ENCODE measurements around the gene BCL11A.

BCL11A gene

GRCh38 chr2:60527762-60528161 lies 25.7 kb downstream of the BCL11A start:
- no peak for DNase-seq (ENCODE audit: low read depth)

DNA sequence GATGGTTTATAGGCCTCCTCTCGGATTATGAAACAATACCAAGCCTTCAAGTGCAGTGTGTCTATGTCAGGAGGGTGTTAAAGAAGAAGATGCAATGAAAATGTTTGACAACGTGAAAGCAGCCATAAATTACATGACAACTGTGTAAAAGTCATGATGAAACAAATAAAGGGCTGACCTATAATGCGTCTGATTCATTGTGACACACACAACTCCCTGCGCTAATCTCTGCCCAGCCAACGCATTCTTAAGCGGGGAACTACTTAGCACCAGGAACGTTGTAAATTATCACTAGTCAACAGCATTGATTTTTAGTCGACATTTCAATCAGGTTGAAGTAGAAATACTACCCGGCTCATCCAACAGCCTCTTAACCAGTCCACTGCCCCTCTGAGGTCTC lies 26.8 kb downstream of the BCL11A start:
- no peak for DNase-seq (ENCODE audit: low read depth)

GRCh38 chr2:60525899-60526298 lies 27.6 kb downstream of the BCL11A start:
- no peak for DNase-seq (ENCODE audit: low read depth)

- no peak for DNase-seq (ENCODE audit: low read depth)
These were observed 28.6 kb downstream of the BCL11A start for GRCh38 chr2:60524874-60525273.

GRCh38 chr2:60523963-60524362 lies 29.5 kb downstream of the BCL11A start:
- DNase-seq (ENCODE audit: low read depth) = no peak

DNA sequence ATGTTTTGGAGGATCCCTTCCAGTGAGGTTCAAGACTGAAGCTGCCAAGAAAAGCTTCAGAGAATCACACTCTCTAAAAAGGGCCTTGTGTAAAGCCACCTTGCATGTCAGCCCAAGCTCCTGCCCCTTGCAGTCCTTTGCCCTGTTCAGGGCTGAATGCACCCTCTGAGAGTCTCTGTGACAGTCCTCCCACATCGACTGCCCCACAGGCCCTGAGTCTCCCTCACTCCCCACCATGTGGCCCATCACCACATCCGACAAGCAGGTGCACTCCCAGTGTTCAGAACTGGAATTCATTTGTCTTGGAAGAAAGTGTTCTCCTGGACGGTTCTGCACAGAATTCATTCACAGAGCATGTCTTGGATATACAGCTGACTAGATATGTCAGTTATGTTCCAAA lies 31.0 kb downstream of the BCL11A start:
- no peak for DNase-seq (ENCODE audit: low read depth)

GRCh38 chr2:60521626-60522025 lies 31.8 kb downstream of the BCL11A start:
- DNase-seq (ENCODE audit: low read depth) = no peak

- DNase-seq (ENCODE audit: low read depth) = no peak
These were observed 32.4 kb downstream of the BCL11A start for GRCh38 chr2:60520917-60521539.

DNA sequence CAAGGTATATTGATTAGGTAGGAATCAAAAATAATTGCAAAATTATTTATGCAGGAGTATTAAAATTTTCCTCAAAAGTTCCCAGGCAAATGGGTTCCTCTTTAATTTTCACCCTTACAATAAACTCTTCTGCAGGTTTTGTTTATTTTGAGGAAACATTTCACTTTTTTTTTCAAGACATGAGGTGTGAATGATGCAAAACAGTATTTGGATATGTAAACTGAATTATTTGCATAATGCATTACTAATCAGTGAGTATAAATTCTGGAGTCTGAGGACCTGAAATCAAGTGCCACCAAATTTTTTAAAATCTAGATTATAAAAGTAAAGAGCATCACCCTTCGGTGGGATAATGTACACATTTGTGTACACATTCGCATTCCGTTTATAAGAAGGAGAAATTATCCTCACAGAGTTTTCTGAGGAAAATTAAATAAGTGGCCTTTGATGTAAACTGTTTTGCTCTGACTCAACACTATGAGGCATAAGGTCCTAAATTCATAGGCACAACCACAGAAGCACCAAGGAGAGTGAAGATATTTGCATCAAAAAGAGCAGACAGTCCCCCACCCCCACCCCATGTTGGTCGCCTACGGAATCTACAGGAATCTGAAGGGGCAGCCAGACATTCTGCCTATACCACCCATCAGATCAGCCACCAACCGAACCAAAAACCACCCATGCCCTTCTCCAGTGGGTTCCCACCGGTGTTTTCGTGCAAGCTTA lies 33.1 kb downstream of the BCL11A start:
- DNase-seq (ENCODE audit: low read depth) = no peak

GRCh38 chr2:60519231-60519863 lies 34.1 kb downstream of the BCL11A start:
- DNase-seq (ENCODE audit: low read depth) = no peak

GRCh38 chr2:60518567-60518966 lies 34.9 kb downstream of the BCL11A start:
- no peak for DNase-seq (ENCODE audit: low read depth)

GRCh38 chr2:60517446-60517845 lies 36.0 kb downstream of the BCL11A start:
- no peak for DNase-seq (ENCODE audit: low read depth)

DNA sequence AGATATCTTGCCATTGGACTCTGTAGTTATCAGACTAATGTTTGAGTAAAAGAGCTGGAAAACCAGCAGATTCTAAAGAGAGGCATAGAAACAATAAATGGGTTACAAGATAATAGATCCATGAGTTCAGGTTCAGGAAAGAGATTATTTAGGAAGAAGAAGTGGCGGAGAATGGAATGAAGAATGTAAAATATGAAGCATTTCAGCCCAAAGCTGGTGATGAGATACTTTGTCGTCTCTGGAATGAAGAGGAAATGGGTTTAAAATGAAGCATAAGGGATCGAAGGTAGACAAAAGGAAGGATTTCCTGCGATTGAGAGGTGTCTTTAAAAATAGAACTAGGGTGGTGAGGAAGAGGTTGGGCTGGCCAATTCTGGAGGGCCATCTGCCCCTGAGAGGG lies 36.6 kb downstream of the BCL11A start:
- DNase-seq (ENCODE audit: low read depth) = no peak

DNA sequence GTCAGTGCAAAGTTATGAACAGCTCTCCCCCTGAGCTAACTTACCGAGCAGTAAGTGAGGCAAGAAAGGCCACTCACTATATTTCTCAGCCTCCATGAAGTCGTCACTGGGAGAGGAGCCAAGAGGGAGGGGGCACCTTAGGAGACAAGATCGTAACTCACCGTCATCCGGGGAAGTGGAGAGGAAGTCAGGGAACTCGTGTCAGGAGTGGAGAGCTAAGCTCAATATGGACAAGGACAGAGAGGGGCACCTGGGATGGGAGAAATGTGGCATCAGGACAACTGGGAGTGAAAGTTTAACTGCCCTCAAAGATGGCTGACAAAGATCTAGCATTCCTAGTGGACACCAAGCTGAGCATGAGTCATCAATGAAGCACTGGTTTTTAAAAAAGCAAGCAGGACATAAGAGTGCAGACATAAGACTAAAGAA lies 37.1 kb downstream of the BCL11A start:
- no peak for DNase-seq (ENCODE audit: low read depth)

GRCh38 chr2:60515721-60516226 lies 37.7 kb downstream of the BCL11A start:
- no peak for DNase-seq (ENCODE audit: low read depth)

GRCh38 chr2:60513996-60514395 lies 39.5 kb downstream of the BCL11A start:
- no peak for DNase-seq (ENCODE audit: low read depth)

- DNase-seq (ENCODE audit: low read depth) = no peak
These were observed 40.3 kb downstream of the BCL11A start for GRCh38 chr2:60513191-60513590.

- no peak for DNase-seq (ENCODE audit: low read depth)
These were observed 40.8 kb downstream of the BCL11A start for GRCh38 chr2:60512641-60513040.

- DNase-seq (ENCODE audit: low read depth) = no peak
These were observed 41.3 kb downstream of the BCL11A start for GRCh38 chr2:60512062-60512622.

- no peak for DNase-seq (ENCODE audit: low read depth)
These were observed 42.7 kb downstream of the BCL11A start for GRCh38 chr2:60510713-60511112.

- no peak for DNase-seq (ENCODE audit: low read depth)
These were observed 44.4 kb downstream of the BCL11A start for GRCh38 chr2:60509066-60509465.

GRCh38 chr2:60508339-60508917 lies 45.0 kb downstream of the BCL11A start:
- no peak for DNase-seq (ENCODE audit: low read depth)
